Endothelial cell of umbilical vein (primary cell): ENCODE results near the gene MRC2. TPM values are rescaled to one million over a fixed set of nuclear protein-coding genes. Genes with fewer than 3 reads are reported as not detected.

Source experiments
- BruUV-seq: library from RNA; stranded (reverse); fragments of 400-500 nt; replicated peaks from 2 replicates; lab custom pipeline; 2021; lab: Mats Ljungman, UMichigan
- CTCF ChIA-PET: fragments of 300-600, 350-600 bp; sonication (Branson Sonifier 250); formaldehyde crosslinking; loops from one replicate; lab custom pipeline; 2021; ENCODE audit warnings: antibody characterized with exemption, inconsistent platforms; lab: Charles Lee
- POLR2A ChIA-PET: fragments of 300-600, 350-600 bp; sonication (Branson Sonifier 250); formaldehyde crosslinking; loops from one replicate; lab custom pipeline; 2021; ENCODE audit warnings: antibody characterized with exemption, inconsistent platforms; lab: Charles Lee
- DNase-seq: peaks from one replicate; pipeline ENCODE4 v3.0.0-alpha.2; 2011; ENCODE audit warnings: low read depth, low spot score
- FAIRE-seq: peaks from 2 replicates; lab custom pipeline; 2011; peaks lifted over from hg19 to GRCh38; lab: Jason Lieb, UNC
- H2AFZ ChIP-seq: 2 replicates; pipeline ENCODE4 v1.6.0; 2012; ENCODE audit warnings: low read depth, low read length, control low read depth, inconsistent platforms
- H3K27ac ChIP-seq: 2 replicates; pipeline ENCODE4 v1.5.1; 2011; ENCODE audit warnings: low read depth, mild to moderate bottlenecking, control low read depth, low read length, moderate library complexity; ENCODE audit not compliant: insufficient read depth
- H3K27me3 ChIP-seq, 2 experiments: 2 replicates each; pipeline versions ENCODE4 v1.6.0 to v1.6.1; 2011; ENCODE audit warnings: low read length in 2 of 2, mixed read lengths in 1 of 2; ENCODE audit not compliant: control insufficient read depth in 2 of 2, insufficient read depth in 2 of 2
- H3K36me3 ChIP-seq, 2 experiments: 2 replicates in 1 of 2; 3 replicates in 1 of 2; pipeline ENCODE4 v1.5.1; 2011; ENCODE audit warnings: low read length in 2 of 2, mild to moderate bottlenecking in 1 of 2, moderate library complexity in 1 of 2; ENCODE audit not compliant: control insufficient read depth in 2 of 2, insufficient read depth in 2 of 2; ENCODE audit errors: extremely low read depth in 1 of 2
- H3K4me1 ChIP-seq: 3 replicates; pipeline ENCODE4 v1.5.1; 2011; ENCODE audit warnings: mild to moderate bottlenecking, low read length; ENCODE audit not compliant: control insufficient read depth, insufficient read depth; ENCODE audit errors: extremely low read depth
- H3K4me2 ChIP-seq: 2 replicates; pipeline ENCODE4 v1.6.1; 2011; ENCODE audit warnings: low read length, control low read depth, mixed read lengths; ENCODE audit not compliant: insufficient read depth
- H3K4me3 ChIP-seq, 3 experiments: fragments of 200-600 bp in 1 of 3; sonication (generic), shearing (Covaris generic) in 1 of 3; replicated peaks in 1 of 3; 2 replicates each; pipeline ENCODE4 v1.5.1; 2011 to 2016; ENCODE audit warnings: control low read depth in 3 of 3, low read length in 3 of 3, mild to moderate bottlenecking in 2 of 3, inconsistent platforms in 1 of 3, low read depth in 1 of 3, moderate library complexity in 1 of 3; ENCODE audit not compliant: insufficient read depth in 1 of 3
- H3K79me2 ChIP-seq: 2 replicates; pipeline ENCODE4 v1.6.0; 2012; ENCODE audit warnings: low read length, inconsistent platforms; ENCODE audit not compliant: control insufficient read depth, insufficient read depth
- H3K9ac ChIP-seq: replicated peaks from 2 replicates; pipeline ENCODE3; 2011; ENCODE audit warnings: low read length, control low read depth; ENCODE audit not compliant: insufficient read depth; ENCODE audit errors: extremely low read depth
- H3K9me1 ChIP-seq: replicated peaks from 3 replicates; pipeline ENCODE4 v1.6.0; 2011; ENCODE audit warnings: mild to moderate bottlenecking, low read length; ENCODE audit not compliant: control insufficient read depth, insufficient read depth; ENCODE audit errors: extremely low read depth
- H3K9me3 ChIP-seq: replicated peaks from 2 replicates; pipeline ENCODE4 v1.5.1; 2012; ENCODE audit warnings: low read length, inconsistent platforms; ENCODE audit not compliant: control insufficient read depth, insufficient read depth
- H4K20me1 ChIP-seq: replicated peaks from 2 replicates; pipeline ENCODE3; 2011; ENCODE audit warnings: mild to moderate bottlenecking, low read length; ENCODE audit not compliant: control insufficient read depth, insufficient read depth; ENCODE audit errors: extremely low read depth
- CTCF ChIP-seq, 2 donors: IDR thresholded peaks; 1 replicate in 1 of 2; 2 replicates in 1 of 2; pipeline ENCODE4 v1.5.1; 2011; ENCODE audit warnings: low read length in 2 of 2, mild to moderate bottlenecking in 2 of 2, moderate library complexity in 2 of 2, control low read depth in 1 of 2, inconsistent platforms in 1 of 2, low read depth in 1 of 2; ENCODE audit not compliant: insufficient read depth in 1 of 2; ENCODE audit errors: extremely low read depth in 1 of 2
- EZH2 ChIP-seq: IDR thresholded peaks from 2 replicates; pipeline ENCODE4 v1.6.1; 2012; ENCODE audit warnings: borderline replicate concordance, low read depth, mild to moderate bottlenecking, moderate library complexity, low read length, inconsistent platforms; ENCODE audit not compliant: severe bottlenecking
- FOS ChIP-seq: IDR thresholded peaks from 2 replicates; pipeline ENCODE4 v1.6.1; 2011; ENCODE audit warnings: mild to moderate bottlenecking, low read length, moderate library complexity, borderline replicate concordance; ENCODE audit not compliant: insufficient read depth
- GATA2 ChIP-seq: IDR thresholded peaks from 2 replicates; pipeline ENCODE4 v1.7.0; 2011; ENCODE audit warnings: low read depth, mild to moderate bottlenecking, moderate library complexity, mixed read lengths, low read length; ENCODE audit not compliant: insufficient read length, insufficient read depth
- JUN ChIP-seq: IDR thresholded peaks from 2 replicates; pipeline ENCODE4 v1.6.1; 2011; ENCODE audit warnings: borderline replicate concordance, low read depth; ENCODE audit not compliant: insufficient read length, insufficient read depth
- MAX ChIP-seq: IDR thresholded peaks from 2 replicates; pipeline ENCODE4 v1.6.1; 2011; ENCODE audit not compliant: insufficient read depth, insufficient read length
- MYC ChIP-seq: IDR thresholded peaks from one replicate; pipeline ENCODE4 v1.6.1; 2011; ENCODE audit warnings: mild to moderate bottlenecking, low read depth, low read length
- POLR2A ChIP-seq: IDR thresholded peaks from 2 replicates; pipeline ENCODE4 v1.6.1; 2012; ENCODE audit warnings: low read depth, mild to moderate bottlenecking, control low read depth, low read length
- POLR2AphosphoS5 ChIP-seq: IDR thresholded peaks from 2 replicates; pipeline ENCODE4 v1.6.1; 2012; ENCODE audit warnings: low read depth, mild to moderate bottlenecking, control low read depth, low read length, moderate library complexity; ENCODE audit not compliant: insufficient read depth
- dilution Hi-C: fragments of 300-500 bp; cut with MboI; formaldehyde crosslinking; loops from one replicate; pipeline ENCODE4 v1.15.0; 2019; ENCODE audit warnings: low sequenced_read_pairs; ENCODE audit not compliant: extremely low pct_ligation_motif_present
- intact Hi-C: fragments of 100-400 bp; cut with micrococcal nuclease; formaldehyde crosslinking; loops from one replicate; pipeline ENCODE4 v1.10.0; 2022
- polyA plus RNA-seq, 4 experiments: library from polyadenylated mRNA; depleted of rRNA in 3 of 4; stranded (reverse) in 3 of 4; unstranded in 1 of 4; fragments of >200 nt; gene quantifications; 2 replicates each; pipeline versions ENCODE4 v1.2.1 to v1.2.3, GENCODE V29; 2011 to 2012; ENCODE audit warnings: missing spikeins in 1 of 4
- total RNA-seq: library from RNA; stranded (reverse); gene quantifications from 2 replicates; pipeline ENCODE4 v1.2.3, GENCODE V29; 2021

MRC2 gene
- total and polyA plus RNA-seq, 2 donors (not counting 3 experiments of a cell fraction or from before 2014, with no cell fraction given): 30.6 to 52.7 TPM

GRCh38 chr17:62657145-62657665 is 29.7 kb downstream of the MRC2 start:
- FAIRE-seq (no peak), DNase-seq (no peak)
- no peak overlapping the region for H3K9ac ChIP-seq
- POLR2A ChIA-PET: no interaction called here
- no peaks in the 10 kb centered on the region for H3K27me3 ChIP-seq
- H4K20me1 ChIP-seq: no peaks in the 10 kb centered on the region
- no peaks in the 10 kb centered on the region for H3K79me2 ChIP-seq
- dilution Hi-C loops (no loop called here), intact Hi-C loops (no loop called here)
- CTCF ChIA-PET: interaction anchor here (1.2 kb wide), 1 partner anchor 16 kb away, joined by 3 read pairs; no protein-coding TSS in a partner anchor
- no peak for TF ChIP-seq JUN
- TF ChIP-seq FOS: no peak
- TF ChIP-seq POLR2A: no peak
- no peak for TF ChIP-seq EZH2
- no peak for TF ChIP-seq CTCF (IDR thresholded peaks at IDR 0.05; ENCODE audit: extremely low read depth in 1 of 2, insufficient read depth in 1 of 2, low read depth in 1 of 2, low read length in 2 of 2)
- TF ChIP-seq MAX: no peak
- TF ChIP-seq GATA2: no peak
- TF ChIP-seq MYC: no peak
- TF ChIP-seq POLR2AphosphoS5: no peak
- no peaks in the 10 kb centered on the region for H3K9me1 ChIP-seq
- H3K4me1 ChIP-seq: peaks cover 12% of the 10 kb centered on the region
- H3K4me2 ChIP-seq: no peak overlapping the region
- no peak overlapping the region for H3K4me3 ChIP-seq
- H2AFZ ChIP-seq: no peak overlapping the region
- no peak overlapping the region for H3K27ac ChIP-seq
- H3K9me3 ChIP-seq: no peaks in the 10 kb centered on the region
- no peaks in the 10 kb centered on the region for H3K36me3 ChIP-seq
- BruUV-seq: no TSS peak
